CD14-positive monocyte (primary cell): ENCODE measurements around the gene RETREG1. TPM values are rescaled to one million over a fixed set of nuclear protein-coding genes. Genes with fewer than 3 reads are reported as not detected.
A peak's percentile ranks its signal among the peaks of the same experiment; 100 is the strongest.

Experiments used
- DNase-seq, 3 donors: peaks; one replicate each; pipeline ENCODE4 v3.0.0-alpha.2; 2011 to 2022
- H2AFZ ChIP-seq: 2 replicates; pipeline ENCODE4 v1.6.0; 2012; ENCODE audit warnings: mild to moderate bottlenecking, low read depth, low read length, inconsistent platforms; ENCODE audit not compliant: insufficient read depth, poor library complexity, severe bottlenecking
- H3K27ac ChIP-seq, 2 donors: 1 replicate in 1 of 2; 2 replicates in 1 of 2; pipeline ENCODE4 v1.5.1; 2012 to 2013; ENCODE audit warnings: low read length in 2 of 2, control low read depth in 1 of 2, inconsistent platforms in 1 of 2, low read depth in 1 of 2, mild to moderate bottlenecking in 1 of 2
- H3K27me3 ChIP-seq, 2 donors: one replicate each; pipeline versions ENCODE4 v1.6.0 to v1.6.1; 2011 to 2013; ENCODE audit warnings: low read length in 2 of 2; ENCODE audit not compliant: control insufficient read depth in 2 of 2, insufficient read depth in 2 of 2
- H3K36me3 ChIP-seq, 2 donors: replicated peaks in 1 of 2; 1 replicate in 1 of 2; 2 replicates in 1 of 2; pipeline versions ENCODE4 v1.5.1 to v1.6.1; 2012 to 2013; ENCODE audit warnings: low read length in 2 of 2, control low read depth in 1 of 2, inconsistent platforms in 1 of 2, mild to moderate bottlenecking in 1 of 2; ENCODE audit not compliant: insufficient read depth in 2 of 2, control insufficient read depth in 1 of 2
- H3K4me1 ChIP-seq, 2 donors: 1 replicate in 1 of 2; 2 replicates in 1 of 2; pipeline versions ENCODE4 v1.5.1 to v1.6.1; 2012 to 2013; ENCODE audit warnings: low read length in 2 of 2, control low read depth in 1 of 2, inconsistent platforms in 1 of 2, mild to moderate bottlenecking in 1 of 2, moderate library complexity in 1 of 2; ENCODE audit not compliant: insufficient read depth in 2 of 2, control insufficient read depth in 1 of 2
- H3K4me2 ChIP-seq: replicated peaks from 2 replicates; pipeline ENCODE3; 2012; ENCODE audit warnings: low read length, moderate library complexity, mild to moderate bottlenecking; ENCODE audit not compliant: poor library complexity, severe bottlenecking; ENCODE audit errors: extremely low read depth
- H3K4me3 ChIP-seq, 3 experiments: fragments of 200-600 bp in 1 of 3; sonication (generic) in 1 of 3; replicated peaks in 1 of 3; 1 replicate in 2 of 3; 2 replicates in 1 of 3; pipeline ENCODE4 v1.5.1; 2011 to 2013; ENCODE audit warnings: low read length in 3 of 3, mild to moderate bottlenecking in 3 of 3, control low read depth in 2 of 3, low read depth in 2 of 3, inconsistent platforms in 1 of 3, moderate library complexity in 1 of 3
- H3K79me2 ChIP-seq: 2 replicates; pipeline ENCODE4 v1.6.0; 2012; ENCODE audit warnings: mild to moderate bottlenecking, control low read depth, inconsistent platforms, low read length, moderate library complexity; ENCODE audit not compliant: insufficient read depth
- H3K9ac ChIP-seq: 2 replicates; pipeline ENCODE4 v1.6.0; 2017; ENCODE audit warnings: low read length, mild to moderate bottlenecking; ENCODE audit not compliant: insufficient read depth, poor library complexity, severe bottlenecking
- H3K9me3 ChIP-seq, 2 donors: replicated peaks in 1 of 2; 1 replicate in 1 of 2; 2 replicates in 1 of 2; pipeline versions ENCODE4 v1.5.1 to v1.6.1; 2012 to 2013; ENCODE audit warnings: low read length in 2 of 2, control low read depth in 1 of 2; ENCODE audit not compliant: control insufficient read depth in 1 of 2, insufficient read depth in 1 of 2
- H4K20me1 ChIP-seq: 2 replicates; pipeline ENCODE4 v1.6.0; 2012; ENCODE audit warnings: mild to moderate bottlenecking, low read length, control low read depth, moderate library complexity; ENCODE audit not compliant: insufficient read depth
- H3K27ac Mint-ChIP-seq, 7 donors: one replicate each; pipeline ENCODE4 v1.8.0; 2020; ENCODE audit warnings: mild to moderate bottlenecking in 7 of 7, mixed read lengths in 7 of 7, moderate library complexity in 6 of 7, inconsistent platforms in 2 of 7
- H3K27me3 Mint-ChIP-seq, 3 donors: one replicate each; pipeline ENCODE4 v1.8.0; 2021 to 2022; ENCODE audit warnings: low read depth in 3 of 3, mild to moderate bottlenecking in 3 of 3, mixed read lengths in 3 of 3, moderate library complexity in 3 of 3, inconsistent platforms in 1 of 3
- H3K36me3 Mint-ChIP-seq, 2 donors: one replicate each; pipeline ENCODE4 v1.8.0; 2020; ENCODE audit warnings: mixed read lengths in 2 of 2, inconsistent platforms in 1 of 2, mild to moderate bottlenecking in 1 of 2
- H3K4me1 Mint-ChIP-seq: one replicate; pipeline ENCODE4 v1.8.0; 2020; ENCODE audit warnings: mild to moderate bottlenecking, mixed read lengths
- H3K4me3 Mint-ChIP-seq, 2 donors: one replicate each; pipeline ENCODE4 v1.8.0; 2020; ENCODE audit warnings: mild to moderate bottlenecking in 2 of 2, mixed read lengths in 2 of 2, moderate library complexity in 1 of 2
- H3K9me3 Mint-ChIP-seq, 7 donors: one replicate each; pipeline ENCODE4 v1.8.0; 2020 to 2022; ENCODE audit warnings: mixed read lengths in 7 of 7, mild to moderate bottlenecking in 6 of 7, moderate library complexity in 6 of 7, inconsistent platforms in 2 of 7
- WGBS: methylation state at CpG from one replicate; pipeline ENCODE4 v1.1.5; 2013; ENCODE audit warnings: missing lambda C conversion rate; ENCODE audit not compliant: insufficient coverage; 5-methylcytosine and 5-hydroxymethylcytosine counted together
- intact Hi-C, 2 donors: fragments of 100-400 bp; cut with micrococcal nuclease; formaldehyde crosslinking; loops; one replicate each; pipeline versions ENCODE4 v1.15.0 to v1.15.1; 2023
- polyA plus RNA-seq, 3 donors: library from polyadenylated mRNA; depleted of rRNA in 1 of 3; unstranded in 2 of 3; stranded (reverse) in 1 of 3; fragments of 300-500 nt in 2 of 3; fragments of >200 nt in 1 of 3; fragmentation: Illumina TruSeq in 2 of 3; gene quantifications; 1 replicate in 2 of 3; 2 replicates in 1 of 3; pipeline ENCODE4 v1.2.3, GENCODE V29; 2012 to 2021
- TF ChIP-seq, protein P1 (sequence below): fragments of 200-600 bp; IDR thresholded peaks from one replicate; pipeline ENCODE4 v1.8.0; 2022; ENCODE audit warnings: antibody characterized with exemption, mild to moderate bottlenecking

Gene RETREG1
- polyA plus RNA-seq, 3 donors, result 3.5 to 6.4 (median 4.7) TPM

DNA sequence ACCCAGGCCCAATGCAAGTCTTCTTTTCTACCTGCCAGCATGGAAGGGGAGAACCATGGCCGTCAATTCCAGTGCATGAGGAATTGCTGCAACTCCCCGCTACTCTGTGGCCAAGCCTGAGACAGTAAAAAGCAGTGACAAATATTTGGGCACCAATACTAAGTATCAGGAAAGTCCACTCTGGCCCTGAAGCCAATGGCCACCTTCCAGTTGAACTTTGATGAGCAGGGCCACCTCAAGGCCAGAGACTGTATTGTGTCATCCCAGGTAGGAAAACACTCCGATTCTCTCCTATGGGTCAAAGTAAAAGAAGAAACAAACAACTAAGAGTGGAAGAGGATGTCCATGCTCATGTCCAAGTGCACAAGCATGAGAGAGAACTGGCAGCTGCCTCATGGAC lies 27.1 kb downstream of the RETREG1 start:
- H3K36me3 Mint-ChIP-seq, result peaks cover 0 to 4% of the 10 kb centered on the region in 2 donors
- TF ChIP-seq, protein P1, sequence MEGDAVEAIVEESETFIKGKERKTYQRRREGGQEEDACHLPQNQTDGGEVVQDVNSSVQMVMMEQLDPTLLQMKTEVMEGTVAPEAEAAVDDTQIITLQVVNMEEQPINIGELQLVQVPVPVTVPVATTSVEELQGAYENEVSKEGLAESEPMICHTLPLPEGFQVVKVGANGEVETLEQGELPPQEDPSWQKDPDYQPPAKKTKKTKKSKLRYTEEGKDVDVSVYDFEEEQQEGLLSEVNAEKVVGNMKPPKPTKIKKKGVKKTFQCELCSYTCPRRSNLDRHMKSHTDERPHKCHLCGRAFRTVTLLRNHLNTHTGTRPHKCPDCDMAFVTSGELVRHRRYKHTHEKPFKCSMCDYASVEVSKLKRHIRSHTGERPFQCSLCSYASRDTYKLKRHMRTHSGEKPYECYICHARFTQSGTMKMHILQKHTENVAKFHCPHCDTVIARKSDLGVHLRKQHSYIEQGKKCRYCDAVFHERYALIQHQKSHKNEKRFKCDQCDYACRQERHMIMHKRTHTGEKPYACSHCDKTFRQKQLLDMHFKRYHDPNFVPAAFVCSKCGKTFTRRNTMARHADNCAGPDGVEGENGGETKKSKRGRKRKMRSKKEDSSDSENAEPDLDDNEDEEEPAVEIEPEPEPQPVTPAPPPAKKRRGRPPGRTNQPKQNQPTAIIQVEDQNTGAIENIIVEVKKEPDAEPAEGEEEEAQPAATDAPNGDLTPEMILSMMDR, result no peak

DNA sequence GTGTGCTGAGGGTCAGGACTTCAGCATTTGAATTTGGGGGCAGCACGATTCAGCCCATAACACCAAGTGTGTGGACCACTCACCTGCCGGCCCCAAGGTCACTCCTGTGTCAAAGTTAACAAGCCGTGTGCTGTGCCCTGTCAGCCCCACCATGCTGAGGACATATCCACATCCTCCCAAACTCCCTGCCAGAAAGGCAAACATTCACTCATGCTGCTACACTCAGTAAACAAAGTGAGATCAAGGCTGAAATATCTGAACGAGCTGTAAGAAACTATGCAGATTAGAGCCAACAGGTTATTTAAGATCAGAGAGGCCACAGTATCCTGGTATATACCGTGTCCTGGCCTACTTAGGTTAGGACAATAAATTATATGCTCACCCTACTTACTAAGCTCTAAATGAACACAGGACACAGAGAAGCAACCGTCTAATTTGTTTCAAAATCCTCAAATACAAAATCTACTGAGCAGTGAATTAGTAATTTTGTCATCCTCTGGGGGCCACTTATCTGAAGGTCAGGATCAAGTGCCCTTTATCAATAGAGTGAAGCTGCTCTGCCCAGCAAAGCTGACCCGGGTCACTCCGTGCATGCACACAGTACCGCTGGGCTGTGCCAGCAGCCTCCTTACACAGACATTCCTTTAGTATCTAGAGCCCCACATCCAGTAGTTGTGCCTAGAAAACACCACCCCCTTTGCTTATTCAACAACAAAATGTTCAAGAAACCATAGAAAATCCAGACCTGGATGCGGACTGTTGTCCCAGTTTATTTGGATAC lies 28.2 kb downstream of the RETREG1 start:
- H3K27ac ChIP-seq, result no peak overlapping the region
- H3K4me1 ChIP-seq, result no peaks in the 10 kb centered on the region
- Mint-ChIP-seq H3K4me3 (no peak overlapping the region), H3K9me3 (peaks cover 0 to 2% (median 2%) of the 10 kb centered on the region in 7 donors), H3K4me1 (peaks cover under 1% of the 10 kb centered on the region), H3K27ac (peak overlapping the region in 1 of 7 donors; percentile 51), H3K36me3 (peaks cover 0 to 4% of the 10 kb centered on the region in 2 donors), H3K27me3 (no peaks in the 10 kb centered on the region)
- DNase-seq, result no peak
- peaks cover 0 to 4% of the 10 kb centered on the region in 2 donors for H3K36me3 ChIP-seq
- intact Hi-C loops, result no loop called here
- H3K9me3 ChIP-seq, result no peaks in the 10 kb centered on the region
- no peak overlapping the region for H2AFZ ChIP-seq
- WGBS, result 100% methylated on average over 10 of the region's 10 CpGs
- no peak overlapping the region for H3K4me3 ChIP-seq
- H3K4me2 ChIP-seq, result no peak overlapping the region
- no peak overlapping the region for H3K9ac ChIP-seq
- H3K79me2 ChIP-seq, result no peaks in the 10 kb centered on the region
- H3K27me3 ChIP-seq, result no peaks in the 10 kb centered on the region
- H4K20me1 ChIP-seq, result no peaks in the 10 kb centered on the region
- TF ChIP-seq, protein P1, result no peak

More for the DNA sequence above, 27.1 kb downstream of the RETREG1 start:
- H3K36me3 ChIP-seq, result peaks cover 0 to 4% of the 10 kb centered on the region in 2 donors
- intact Hi-C loops, result no loop called here
- Mint-ChIP-seq H3K9me3 (peaks cover 0 to 2% (median 2%) of the 10 kb centered on the region in 7 donors), H3K4me1 (peaks cover 4% of the 10 kb centered on the region), H3K27ac (peak overlapping the region in 1 of 7 donors; percentile 36), H3K4me3 (no peak overlapping the region), H3K27me3 (no peaks in the 10 kb centered on the region)
- H2AFZ ChIP-seq, result no peak overlapping the region
- H3K27ac ChIP-seq, result no peak overlapping the region
- no peak overlapping the region for H3K4me3 ChIP-seq
- no peaks in the 10 kb centered on the region for H3K27me3 ChIP-seq
- H3K4me1 ChIP-seq, result no peaks in the 10 kb centered on the region
- 96% methylated on average over 3 of the region's 3 CpGs for WGBS
- H4K20me1 ChIP-seq, result no peaks in the 10 kb centered on the region
- DNase-seq, result no peak
- H3K4me2 ChIP-seq, result no peak overlapping the region
- no peaks in the 10 kb centered on the region for H3K79me2 ChIP-seq
- no peak overlapping the region for H3K9ac ChIP-seq
- H3K9me3 ChIP-seq, result no peaks in the 10 kb centered on the region
